ENCODE results near the gene CHSY3. TPM values are rescaled to one million over a fixed set of nuclear protein-coding genes. Genes with fewer than 3 reads are reported as not detected.

CHSY3 gene
- total RNA-seq, 4 donors from 2014 or later, result 0.84 to 4.3 (median 2.6) TPM

DNA sequence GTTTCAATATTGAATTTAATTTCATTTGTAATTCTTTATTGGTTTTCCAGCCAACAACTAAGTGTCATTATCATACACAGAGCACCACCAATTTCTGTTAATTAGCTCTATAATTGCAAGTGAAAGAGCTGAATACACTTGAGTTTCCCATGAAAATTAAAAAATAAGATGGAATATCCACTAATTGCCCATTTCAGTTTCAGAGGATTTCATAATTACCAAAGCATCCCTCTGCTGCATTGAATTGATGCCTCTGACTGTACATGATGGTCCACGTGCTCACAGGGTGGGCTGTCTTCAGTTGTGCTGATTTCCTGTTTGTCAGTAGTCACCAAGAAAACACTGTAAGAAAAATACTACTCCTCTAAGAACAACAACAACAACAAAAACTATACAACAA, 163.8 kb downstream of the CHSY3 start:
- intact Hi-C loops (cut with DNase I; ENCODE audit: low total_unique reads), result no loop called here
- TF ChIP-seq CTCF (IDR thresholded peaks at IDR 0.05) (no peak), POLR2A (IDR thresholded peaks at IDR 0.05) (no peak)
- 86 to 93% methylated on average over 1 of the region's 1 CpG for WGBS, 2 donors

DNA sequence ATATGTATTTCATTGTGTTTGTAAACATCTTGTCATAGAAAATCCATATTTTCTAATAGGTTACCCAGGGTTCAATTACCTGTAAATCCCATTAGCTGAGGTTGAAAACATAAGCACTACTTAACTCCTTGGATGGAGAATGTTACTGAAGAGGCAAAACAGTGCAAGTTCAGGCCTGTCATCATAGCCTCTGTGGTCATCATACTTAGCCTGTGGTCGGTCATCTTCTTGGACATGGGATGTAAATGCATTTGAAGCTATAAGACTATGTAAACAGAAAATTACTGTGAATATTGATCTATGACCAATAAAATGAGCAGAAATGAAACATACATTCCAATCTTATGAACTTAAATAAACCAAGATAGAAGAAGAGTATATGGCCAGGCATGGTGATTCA, 164.7 kb downstream of the CHSY3 start:
- DNase-seq (ENCODE audit: low spot score in 2 of 2), result no peak
- WGBS, 2 donors, result 74 to 97% methylated on average over 1 of the region's 1 CpG
- no peak for TF ChIP-seq CTCF (IDR thresholded peaks at IDR 0.05)
- TF ChIP-seq POLR2A (IDR thresholded peaks at IDR 0.05), result no peak
- intact Hi-C loops (cut with DNase I; ENCODE audit: low total_unique reads), result no loop called here
- no peak overlapping the region for H3K4me3 ChIP-seq (ENCODE audit: low read depth, poor library complexity, severe bottlenecking)

More for the DNA sequence above, 163.8 kb downstream of the CHSY3 start:
- no peak for DNase-seq (ENCODE audit: low spot score in 2 of 2)
- H3K4me3 ChIP-seq (ENCODE audit: low read depth, poor library complexity, severe bottlenecking), result no peak overlapping the region

GRCh38 chr5:130074820-130075219, 170.6 kb downstream of the CHSY3 start:
- TF ChIP-seq CTCF (IDR thresholded peaks at IDR 0.05) (no peak), POLR2A (IDR thresholded peaks at IDR 0.05) (no peak)
- no peak for DNase-seq (ENCODE audit: low spot score in 2 of 2)
- no peak overlapping the region for H3K4me3 ChIP-seq (ENCODE audit: low read depth, poor library complexity, severe bottlenecking)
- intact Hi-C loops (cut with DNase I; ENCODE audit: low total_unique reads), result no loop called here
- 72 to 77% methylated on average over 3 of the region's 3 CpGs for WGBS, 2 donors

- 89 to 93% methylated on average over 2 of the region's 2 CpGs for WGBS, 2 donors
- DNase-seq (ENCODE audit: low spot score in 2 of 2), result no peak
- intact Hi-C loops (cut with DNase I; ENCODE audit: low total_unique reads), result no loop called here
- TF ChIP-seq CTCF (IDR thresholded peaks at IDR 0.05), result no peak
- no peak for TF ChIP-seq POLR2A (IDR thresholded peaks at IDR 0.05)
- no peak overlapping the region for H3K4me3 ChIP-seq (ENCODE audit: low read depth, poor library complexity, severe bottlenecking)
These were observed 172.7 kb downstream of the CHSY3 start for GRCh38 chr5:130077007-130077406.

- DNase-seq (ENCODE audit: low spot score in 2 of 2), result no peak
- H3K4me3 ChIP-seq (ENCODE audit: low read depth, poor library complexity, severe bottlenecking), result no peak overlapping the region
- intact Hi-C loops (cut with DNase I; ENCODE audit: low total_unique reads), result no loop called here
- WGBS, 2 donors, result 82 to 85% methylated on average over 3 of the region's 3 CpGs
- no peak for TF ChIP-seq CTCF (IDR thresholded peaks at IDR 0.05)
- no peak for TF ChIP-seq POLR2A (IDR thresholded peaks at IDR 0.05)
These were observed 174.4 kb downstream of the CHSY3 start for GRCh38 chr5:130078661-130079060.

GRCh38 chr5:130090569-130091270, 186.5 kb downstream of the CHSY3 start:
- DNase-seq (ENCODE audit: low spot score in 2 of 2), result no peak
- intact Hi-C loops (cut with DNase I; ENCODE audit: low total_unique reads), result no loop called here
- H3K4me3 ChIP-seq (ENCODE audit: low read depth, poor library complexity, severe bottlenecking), result no peak overlapping the region
- TF ChIP-seq CTCF (IDR thresholded peaks at IDR 0.05) (no peak), POLR2A (IDR thresholded peaks at IDR 0.05) (no peak)
- 41 to 64% methylated on average over 8 of the region's 8 CpGs for WGBS, 2 donors
